Mesothelial cell of epicardium (in vitro differentiated cells): ENCODE results near the gene EHBP1L1. TPM values are rescaled to one million over a fixed set of nuclear protein-coding genes. Genes with fewer than 3 reads are reported as not detected.
A peak's percentile ranks its signal among the peaks of the same experiment; 100 is the strongest.

ENCODE experiments used
- DNase-seq, 2 experiments: peaks; one replicate each; pipeline ENCODE4 v3.0.0; 2021; ENCODE audit warnings: low spot score in 2 of 2; ENCODE audit not compliant: unreplicated experiment in 2 of 2
- H3K27ac Mint-ChIP-seq: 2 replicates; pipeline ENCODE4 v1.8.0; 2021; ENCODE audit warnings: mixed read lengths
- H3K27me3 Mint-ChIP-seq: 2 replicates; pipeline ENCODE4 v1.8.0; 2021; ENCODE audit warnings: low read depth, mixed read lengths
- H3K36me3 Mint-ChIP-seq: 2 replicates; pipeline ENCODE4 v1.8.0; 2021; ENCODE audit warnings: mixed read lengths
- H3K4me1 Mint-ChIP-seq: 2 replicates; pipeline ENCODE4 v1.8.0; 2021; ENCODE audit warnings: mixed read lengths
- H3K4me3 Mint-ChIP-seq: 2 replicates; pipeline ENCODE4 v1.8.0; 2021; ENCODE audit warnings: mild to moderate bottlenecking, moderate library complexity, mixed read lengths
- H3K9me3 Mint-ChIP-seq: 2 replicates; pipeline ENCODE4 v1.8.0; 2021; ENCODE audit warnings: mixed read lengths
- CTCF ChIP-seq: fragments of 200-600 bp; sonication (generic); IDR thresholded peaks from one replicate; pipeline ENCODE4 v1.5.0; 2021; ENCODE audit warnings: antibody characterized with exemption; ENCODE audit not compliant: unreplicated experiment
- total RNA-seq: library from RNA; stranded (reverse); gene quantifications from 3 replicates; pipeline ENCODE4 v1.2.1, GENCODE V29; 2021

EHBP1L1 gene
- total RNA-seq, 1 donor from 2014 or later = 35.2 TPM

- no peak for TF ChIP-seq CTCF
- no peak for DNase-seq
- Mint-ChIP-seq H3K9me3 (no peaks in the 10 kb centered on the region), H3K27ac (peak overlapping the region; percentile 50), H3K4me3 (peak overlapping the region; percentile 97), H3K4me1 (peaks cover 16% of the 10 kb centered on the region), H3K36me3 (peaks cover 6% of the 10 kb centered on the region), H3K27me3 (no peaks in the 10 kb centered on the region)
Observed at GRCh38 chr11:65617136-65617850, 41.4 kb downstream of the EHBP1L1 start.

GRCh38 chr11:65617990-65618751 lies 42.3 kb downstream of the EHBP1L1 start:
- Mint-ChIP-seq H3K9me3 (no peaks in the 10 kb centered on the region), H3K4me3 (no peak overlapping the region)

GRCh38 chr11:65618763-65619162 lies 42.9 kb downstream of the EHBP1L1 start:
- no peaks in the 10 kb centered on the region for H3K27me3 Mint-ChIP-seq
- peaks cover 10% of the 10 kb centered on the region for H3K4me1 Mint-ChIP-seq
- no peak overlapping the region for H3K4me3 Mint-ChIP-seq
- H3K36me3 Mint-ChIP-seq = peaks cover 10% of the 10 kb centered on the region
- no peaks in the 10 kb centered on the region for H3K9me3 Mint-ChIP-seq
- no peak for TF ChIP-seq CTCF
- DNase-seq = no peak
- H3K27ac Mint-ChIP-seq = no peak overlapping the region

More at GRCh38 chr11:65617990-65618751, 42.3 kb downstream of the EHBP1L1 start:
- no peak overlapping the region for H3K27ac Mint-ChIP-seq
- H3K27me3 Mint-ChIP-seq = no peaks in the 10 kb centered on the region
- H3K36me3 Mint-ChIP-seq = peaks cover 10% of the 10 kb centered on the region
- no peak for DNase-seq
- no peak for TF ChIP-seq CTCF
- H3K4me1 Mint-ChIP-seq = peaks cover 12% of the 10 kb centered on the region

- H3K36me3 Mint-ChIP-seq = peaks cover 12% of the 10 kb centered on the region
- H3K4me3 Mint-ChIP-seq = no peak overlapping the region
Observed at GRCh38 chr11:65619281-65619928, 43.6 kb downstream of the EHBP1L1 start.

GRCh38 chr11:65620666-65621065 lies 44.8 kb downstream of the EHBP1L1 start:
- Mint-ChIP-seq H3K9me3 (no peaks in the 10 kb centered on the region), H3K27me3 (no peaks in the 10 kb centered on the region), H3K4me1 (peaks cover 8% of the 10 kb centered on the region), H3K27ac (no peak overlapping the region), H3K4me3 (no peak overlapping the region), H3K36me3 (peaks cover 13% of the 10 kb centered on the region)
- no peak for TF ChIP-seq CTCF
- no peak for DNase-seq

More at GRCh38 chr11:65619281-65619928, 43.6 kb downstream of the EHBP1L1 start:
- DNase-seq = no peak
- Mint-ChIP-seq H3K27me3 (no peaks in the 10 kb centered on the region), H3K9me3 (no peaks in the 10 kb centered on the region), H3K27ac (no peak overlapping the region), H3K4me1 (peaks cover 8% of the 10 kb centered on the region)
- TF ChIP-seq CTCF = no peak
